GM23338 (cell line): Measurements from ENCODE around the gene SPECC1. TPM values are rescaled to one million over a fixed set of nuclear protein-coding genes. Genes with fewer than 3 reads are reported as not detected.

ENCODE experiments used
- CREB1 ChIP-seq: fragments of 250-450 bp; sonication (Bioruptor Pico); IDR thresholded peaks from 2 replicates; pipeline ENCODE4 v1.5.0; 2020; ENCODE audit warnings: low read depth, mild to moderate bottlenecking, moderate library complexity
- EZH2 ChIP-seq: fragments of 200-600 bp; sonication (generic); IDR thresholded peaks from one replicate; pipeline ENCODE4 v1.8.0; 2017; ENCODE audit warnings: antibody characterized with exemption, mild to moderate bottlenecking, low read depth; ENCODE audit not compliant: unreplicated experiment
- JUNB ChIP-seq: IDR thresholded peaks from one replicate; pipeline ENCODE4 v1.6.1; 2016; ENCODE audit warnings: antibody characterized with exemption; ENCODE audit not compliant: unreplicated experiment
- REST ChIP-seq: IDR thresholded peaks from one replicate; pipeline ENCODE4 v1.6.1; 2018; ENCODE audit warnings: antibody characterized with exemption; ENCODE audit not compliant: unreplicated experiment
- ZNF462 ChIP-seq: fragments of 250-450 bp; sonication (Bioruptor Pico); IDR thresholded peaks from 2 replicates; pipeline ENCODE4 v1.5.0; 2020; ENCODE audit warnings: mild to moderate bottlenecking, moderate library complexity
- polyA plus RNA-seq: library from polyadenylated mRNA; unstranded; fragments of >200 nt; fragmentation: Nextera tagmentation; extraction: Ambion mirVana; gene quantifications from 2 replicates; pipeline ENCODE4 v1.2.1, GENCODE V29; 2016
- total RNA-seq: library from RNA; depleted of rRNA; stranded (reverse); fragments of >200 nt; shearing (Covaris generic); gene quantifications from 2 replicates; pipeline ENCODE4 v1.2.3, GENCODE V29; 2014

SPECC1 gene
- total and polyA plus RNA-seq, 2 experiments from 2014 or later = 42.6 to 101 TPM

- TF ChIP-seq ZNF462 (CRISPR knock-in tag) (no peak), CREB1 (CRISPR knock-in tag) (no peak), EZH2 (no peak), REST (no peak), JUNB (no peak)
Observed at GRCh38 chr17:20235747-20236146, 226.6 kb downstream of the SPECC1 start (continued).
